NCI-H345 treated with DMSO at 0.1 percent for 48 hours (cell line): ENCODE results near the gene CYS1.

ENCODE experiments used
- DNase-seq: peaks from one replicate; lab custom pipeline; 2025; ENCODE audit not compliant: unreplicated experiment; lab: John Stamatoyannopoulos, UW

CYS1 gene

GRCh38 chr2:10072656-10073480, 7.3 kb downstream of the CYS1 start:
- DNase-seq = peak; percentile 94

DNA sequence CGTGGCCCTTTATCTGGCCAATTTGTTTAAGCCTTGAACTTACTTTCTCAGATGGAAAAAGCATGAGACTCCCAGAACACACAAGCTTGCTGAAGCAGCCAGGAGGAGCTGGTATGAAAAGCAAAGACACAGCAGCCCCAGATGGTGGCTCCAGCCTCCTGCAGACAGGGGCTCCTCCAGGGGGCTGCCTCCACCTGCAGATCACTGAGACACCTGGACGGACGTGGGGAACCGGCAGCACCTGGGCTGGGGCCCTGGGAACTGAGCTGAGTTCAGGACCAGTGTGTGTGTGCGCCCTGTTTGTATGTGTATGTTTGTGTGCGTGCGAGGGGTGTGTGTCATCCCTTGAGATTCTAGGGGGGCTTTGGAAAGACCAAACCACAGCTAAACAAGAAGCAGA, 8.6 kb downstream of the CYS1 start:
- no peak for DNase-seq

DNA sequence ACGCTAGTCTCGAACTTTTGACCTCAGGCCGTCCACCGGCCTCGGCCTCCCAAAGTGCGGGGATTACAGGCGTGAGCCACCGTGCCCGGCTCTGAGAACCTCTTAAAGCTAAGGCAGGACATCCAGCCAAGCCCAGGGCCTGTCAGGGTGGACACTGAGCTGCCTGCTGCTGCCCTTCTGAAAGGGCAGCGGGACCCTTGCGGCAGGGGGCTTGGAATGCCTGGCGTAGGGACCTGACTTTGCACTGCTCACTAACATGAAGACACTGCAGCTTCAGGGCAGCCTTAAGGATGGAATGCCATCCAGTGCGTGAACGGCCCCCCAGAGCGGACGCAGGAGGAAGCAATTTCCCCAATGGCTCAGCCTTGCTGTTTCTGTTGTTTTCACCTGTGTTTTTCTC, 9.0 kb downstream of the CYS1 start:
- DNase-seq = no peak

DNA sequence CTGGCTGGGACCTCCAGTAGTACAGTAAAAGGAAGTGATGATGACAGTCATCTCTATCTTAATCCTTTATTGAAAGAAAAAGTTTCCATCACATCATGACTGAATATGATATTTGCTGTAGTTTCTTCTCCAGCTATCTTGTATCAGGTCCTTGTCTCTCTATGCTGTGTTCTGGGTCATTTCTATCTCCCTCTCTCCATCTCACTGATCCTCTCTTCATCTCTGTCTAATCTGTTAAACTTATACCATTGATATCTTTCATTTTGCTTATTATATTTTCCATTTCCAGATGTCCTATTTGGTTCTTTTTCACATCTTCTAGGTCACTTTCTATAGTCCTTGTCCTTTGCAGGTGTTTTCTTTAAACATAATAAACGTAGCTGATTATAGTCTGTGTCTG, 12.3 kb downstream of the CYS1 start:
- DNase-seq = no peak

DNA sequence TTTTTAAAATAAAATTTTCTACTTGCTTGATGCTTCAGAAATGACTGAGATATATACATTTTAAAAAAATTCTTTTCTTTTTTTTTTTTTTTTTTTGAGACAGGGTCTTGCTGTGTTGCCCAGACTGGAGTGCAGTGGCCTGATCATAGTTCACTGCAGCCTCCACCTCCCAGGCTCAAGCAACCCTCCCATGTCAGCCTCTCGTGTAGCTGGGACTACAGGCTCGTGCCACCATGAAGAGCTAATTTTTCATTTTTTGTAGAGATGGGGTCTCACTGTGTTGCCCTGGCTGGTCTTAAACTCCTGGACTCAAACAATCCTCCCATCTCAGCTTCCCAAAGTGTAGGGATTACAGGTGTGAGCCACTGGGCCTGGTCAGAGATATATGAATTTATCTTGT, 12.9 kb downstream of the CYS1 start:
- DNase-seq = no peak

GRCh38 chr2:10065773-10066055, 14.5 kb downstream of the CYS1 start:
- DNase-seq = no peak

DNA sequence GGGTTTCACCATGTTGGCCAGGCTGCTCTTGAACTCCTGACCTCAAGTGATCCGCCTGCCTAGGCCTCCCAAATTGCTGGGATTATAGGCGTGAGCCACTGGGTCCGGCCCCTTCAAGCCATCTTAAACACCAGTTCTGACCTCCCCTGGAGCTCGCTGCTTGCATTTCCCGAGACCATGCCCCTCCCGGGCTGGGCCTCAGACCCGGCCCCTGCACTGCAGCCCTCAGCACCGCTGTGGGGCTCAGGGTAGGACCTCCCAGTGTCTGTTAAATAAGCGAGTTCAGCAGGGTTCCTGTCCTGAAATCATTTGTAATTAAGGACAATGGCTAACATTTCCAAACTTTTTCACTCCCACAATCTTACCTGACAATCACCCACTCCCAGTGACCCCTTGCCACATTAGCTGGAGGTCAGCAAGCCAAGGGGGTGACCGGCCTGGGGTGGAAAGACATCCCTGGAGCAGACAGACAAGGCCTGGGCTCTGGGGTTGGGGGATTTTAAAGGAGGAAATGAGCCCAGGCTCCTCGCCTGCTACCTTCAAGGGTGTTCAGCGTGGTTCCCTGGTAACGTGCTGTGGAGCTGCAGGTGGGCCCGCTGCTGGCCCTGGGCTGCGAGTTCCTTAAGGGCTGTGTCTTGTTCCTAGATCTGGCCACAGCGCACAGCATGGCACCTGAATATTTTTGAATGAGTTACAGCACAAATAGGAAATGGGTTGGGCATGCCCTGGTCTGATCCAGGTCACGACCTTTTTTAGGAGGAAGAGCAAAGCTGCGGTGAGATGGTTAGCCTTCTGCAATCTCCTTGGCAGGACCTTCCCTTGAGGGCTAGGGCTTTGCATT, 15.1 kb downstream of the CYS1 start:
- DNase-seq = no peak

GRCh38 chr2:10063566-10063965, 16.6 kb downstream of the CYS1 start:
- DNase-seq = no peak

GRCh38 chr2:10062931-10063365, 17.3 kb downstream of the CYS1 start:
- no peak for DNase-seq

- no peak for DNase-seq
Measured at GRCh38 chr2:10061221-10061925, 18.8 kb downstream of the CYS1 start.

GRCh38 chr2:10059552-10060335, 20.5 kb downstream of the CYS1 start:
- no peak for DNase-seq

GRCh38 chr2:10059016-10059351, 21.2 kb downstream of the CYS1 start:
- no peak for DNase-seq

GRCh38 chr2:10058251-10059015, 21.8 kb downstream of the CYS1 start:
- no peak for DNase-seq

DNA sequence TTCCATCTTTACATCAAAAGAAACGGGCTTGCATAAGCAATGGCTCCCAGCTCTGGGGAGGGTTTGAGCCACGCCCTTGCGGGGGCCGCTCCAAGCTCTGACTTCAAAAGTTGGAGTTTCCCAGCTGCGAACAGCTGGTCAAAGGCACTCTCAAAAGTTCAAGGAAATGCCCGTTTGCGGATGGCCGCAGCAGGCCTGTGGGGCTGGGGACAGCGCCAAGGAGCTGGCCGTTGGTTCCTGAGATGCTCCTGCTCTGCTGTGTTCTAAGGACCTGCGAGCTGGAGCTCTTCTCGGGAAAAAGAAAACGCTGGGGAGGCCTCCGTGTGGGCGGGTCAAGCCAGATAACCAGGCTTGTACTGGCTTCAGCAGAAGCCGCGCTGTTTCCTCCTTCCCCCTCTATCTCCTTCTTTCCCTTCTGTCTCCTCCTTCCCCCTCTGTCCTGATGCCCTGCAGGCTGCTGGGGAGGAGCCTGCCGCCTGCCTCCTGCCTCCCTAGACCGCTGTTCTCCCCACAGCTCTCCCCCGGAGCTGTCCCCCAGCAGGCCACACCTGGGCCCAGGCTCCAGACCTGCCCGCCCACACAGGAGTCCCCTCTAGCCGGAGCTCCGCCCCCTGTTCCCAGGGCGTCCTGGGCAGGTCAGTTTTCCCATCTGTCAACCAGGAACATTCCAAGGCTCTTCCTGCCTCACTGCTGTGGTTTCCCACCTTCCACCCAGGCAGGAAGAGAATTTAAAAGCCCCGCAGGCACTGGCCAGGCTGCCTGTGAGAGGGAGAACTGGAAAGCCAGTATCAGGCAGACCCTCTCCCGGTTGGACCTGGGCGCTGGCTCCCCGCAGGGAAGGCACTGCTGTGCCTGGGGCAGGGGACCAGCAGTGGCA, 22.7 kb downstream of the CYS1 start:
- no peak for DNase-seq

GRCh38 chr2:10056439-10056838, 23.8 kb downstream of the CYS1 start:
- DNase-seq = no peak

GRCh38 chr2:10054976-10055375, 25.2 kb downstream of the CYS1 start:
- no peak for DNase-seq

- DNase-seq = no peak
Measured at GRCh38 chr2:10054424-10054823, 25.8 kb downstream of the CYS1 start.

DNA sequence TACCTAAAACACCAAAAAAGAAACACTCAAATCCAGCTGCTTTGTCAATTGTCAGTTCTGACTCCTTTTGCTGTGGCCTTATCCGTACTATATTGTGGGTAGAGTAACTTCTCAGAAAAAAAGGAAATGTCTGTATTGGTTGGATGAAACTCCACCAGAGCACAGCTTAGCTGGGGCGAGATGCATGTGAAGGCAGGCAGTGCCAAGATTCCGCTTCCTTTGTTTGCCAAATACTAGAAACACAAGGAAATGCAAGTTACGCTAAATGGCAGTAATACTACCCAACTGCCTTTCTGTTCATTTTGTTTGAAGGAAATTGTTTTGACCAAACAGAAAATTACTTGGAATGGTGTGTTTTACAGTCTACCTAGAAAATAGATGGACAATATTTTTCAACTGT, 26.9 kb downstream of the CYS1 start:
- no peak for DNase-seq

DNA sequence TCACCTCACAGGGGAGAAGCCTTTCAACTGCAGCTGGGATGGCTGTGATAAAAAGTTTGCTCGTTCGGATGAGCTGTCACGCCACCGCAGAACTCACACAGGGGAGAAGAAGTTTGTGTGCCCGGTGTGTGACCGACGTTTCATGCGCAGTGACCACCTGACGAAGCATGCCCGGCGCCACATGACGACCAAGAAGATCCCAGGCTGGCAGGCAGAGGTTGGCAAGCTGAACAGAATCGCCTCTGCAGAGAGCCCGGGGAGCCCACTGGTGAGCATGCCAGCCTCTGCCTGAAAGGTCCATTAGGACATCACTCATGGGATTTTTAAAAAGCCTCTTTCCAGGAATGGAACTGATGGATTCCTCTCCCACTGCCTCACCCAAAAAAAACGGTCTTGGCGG, 28.0 kb downstream of the CYS1 start:
- DNase-seq = no peak
